ENCODE data around the gene PARVG. TPM values are rescaled to one million over a fixed set of nuclear protein-coding genes. Genes with fewer than 3 reads are reported as not detected.

Gene PARVG
- total and polyA plus RNA-seq, 2 experiments from 2014 or later = 0.33 TPM; not detected in 1

DNA sequence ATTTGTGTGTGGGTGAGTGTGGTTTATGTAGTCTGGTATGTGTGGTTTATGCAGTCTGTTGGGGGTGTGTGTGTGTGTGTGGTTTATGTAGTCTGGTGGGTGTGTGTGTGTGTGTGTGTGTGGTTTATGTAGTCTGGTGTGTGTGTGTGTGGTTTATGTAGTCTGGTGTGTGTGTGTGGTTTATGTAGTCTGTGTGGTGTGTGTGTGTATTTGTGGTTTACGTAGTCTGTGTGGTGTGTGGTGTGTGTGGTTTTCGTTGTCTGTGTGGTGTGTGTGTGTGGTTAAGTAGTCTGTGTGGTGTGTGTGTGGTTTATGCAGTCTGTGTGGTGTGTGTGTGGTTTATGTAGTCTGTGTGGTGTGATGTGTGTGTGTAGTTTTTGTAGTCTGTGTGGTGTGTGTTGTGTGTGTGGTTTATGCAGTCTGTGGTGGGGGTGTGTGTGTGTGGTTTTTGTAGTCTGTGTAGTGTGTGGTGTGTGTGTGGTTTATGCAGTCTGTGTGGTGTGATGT is 26.2 kb upstream of the PARVG start:
- Histone ChIP-seq H3K4me1 (ENCODE audit: low read depth) (no peaks in the 10 kb centered on the region), H3K4me3 (no peak overlapping the region), H3K9me3 (ENCODE audit: low read depth) (no peaks in the 10 kb centered on the region), H3K36me3 (no peaks in the 10 kb centered on the region), H3K27ac (no peak overlapping the region), H3K27me3 (no peaks in the 10 kb centered on the region)
- TF ChIP-seq, protein P1, sequence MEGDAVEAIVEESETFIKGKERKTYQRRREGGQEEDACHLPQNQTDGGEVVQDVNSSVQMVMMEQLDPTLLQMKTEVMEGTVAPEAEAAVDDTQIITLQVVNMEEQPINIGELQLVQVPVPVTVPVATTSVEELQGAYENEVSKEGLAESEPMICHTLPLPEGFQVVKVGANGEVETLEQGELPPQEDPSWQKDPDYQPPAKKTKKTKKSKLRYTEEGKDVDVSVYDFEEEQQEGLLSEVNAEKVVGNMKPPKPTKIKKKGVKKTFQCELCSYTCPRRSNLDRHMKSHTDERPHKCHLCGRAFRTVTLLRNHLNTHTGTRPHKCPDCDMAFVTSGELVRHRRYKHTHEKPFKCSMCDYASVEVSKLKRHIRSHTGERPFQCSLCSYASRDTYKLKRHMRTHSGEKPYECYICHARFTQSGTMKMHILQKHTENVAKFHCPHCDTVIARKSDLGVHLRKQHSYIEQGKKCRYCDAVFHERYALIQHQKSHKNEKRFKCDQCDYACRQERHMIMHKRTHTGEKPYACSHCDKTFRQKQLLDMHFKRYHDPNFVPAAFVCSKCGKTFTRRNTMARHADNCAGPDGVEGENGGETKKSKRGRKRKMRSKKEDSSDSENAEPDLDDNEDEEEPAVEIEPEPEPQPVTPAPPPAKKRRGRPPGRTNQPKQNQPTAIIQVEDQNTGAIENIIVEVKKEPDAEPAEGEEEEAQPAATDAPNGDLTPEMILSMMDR (IDR thresholded peaks at IDR 0.05; ENCODE audit: low read depth, low read length) = no peak
- DNase-seq (ENCODE audit: low read depth in 1 of 2, low spot score in 1 of 2) = peak in 1 of 2 donors; percentile 47

DNA sequence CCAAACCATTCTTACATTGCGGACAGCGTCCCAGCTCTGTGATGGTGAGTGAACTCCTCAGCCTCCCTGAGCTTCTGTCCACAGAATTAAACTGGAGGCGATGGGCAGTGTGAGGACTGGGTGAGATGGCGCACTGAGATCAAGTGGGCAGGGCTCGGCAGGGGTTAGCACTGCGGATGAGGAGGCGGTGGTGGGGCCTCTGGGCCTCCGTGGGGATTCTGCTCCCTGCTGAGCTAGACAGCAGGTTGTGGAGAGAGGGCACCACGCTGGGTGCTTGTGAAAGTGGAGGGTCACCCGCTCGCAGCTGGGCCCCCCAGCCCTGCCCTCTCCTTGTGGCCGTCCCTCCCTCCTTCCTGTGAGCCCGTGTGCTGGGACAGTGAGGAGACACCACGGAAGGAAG is 25.6 kb upstream of the PARVG start:
- H3K4me3 ChIP-seq = no peak overlapping the region
- no peak overlapping the region for H3K27ac ChIP-seq
- DNase-seq (ENCODE audit: low read depth in 1 of 2, low spot score in 1 of 2) = no peak
- TF ChIP-seq, protein P1 (IDR thresholded peaks at IDR 0.05; ENCODE audit: low read depth, low read length) = no peak
- no peaks in the 10 kb centered on the region for H3K4me1 ChIP-seq (ENCODE audit: low read depth)
- H3K27me3 ChIP-seq = no peaks in the 10 kb centered on the region
- H3K9me3 ChIP-seq (ENCODE audit: low read depth) = no peaks in the 10 kb centered on the region
- H3K36me3 ChIP-seq = no peaks in the 10 kb centered on the region

DNA sequence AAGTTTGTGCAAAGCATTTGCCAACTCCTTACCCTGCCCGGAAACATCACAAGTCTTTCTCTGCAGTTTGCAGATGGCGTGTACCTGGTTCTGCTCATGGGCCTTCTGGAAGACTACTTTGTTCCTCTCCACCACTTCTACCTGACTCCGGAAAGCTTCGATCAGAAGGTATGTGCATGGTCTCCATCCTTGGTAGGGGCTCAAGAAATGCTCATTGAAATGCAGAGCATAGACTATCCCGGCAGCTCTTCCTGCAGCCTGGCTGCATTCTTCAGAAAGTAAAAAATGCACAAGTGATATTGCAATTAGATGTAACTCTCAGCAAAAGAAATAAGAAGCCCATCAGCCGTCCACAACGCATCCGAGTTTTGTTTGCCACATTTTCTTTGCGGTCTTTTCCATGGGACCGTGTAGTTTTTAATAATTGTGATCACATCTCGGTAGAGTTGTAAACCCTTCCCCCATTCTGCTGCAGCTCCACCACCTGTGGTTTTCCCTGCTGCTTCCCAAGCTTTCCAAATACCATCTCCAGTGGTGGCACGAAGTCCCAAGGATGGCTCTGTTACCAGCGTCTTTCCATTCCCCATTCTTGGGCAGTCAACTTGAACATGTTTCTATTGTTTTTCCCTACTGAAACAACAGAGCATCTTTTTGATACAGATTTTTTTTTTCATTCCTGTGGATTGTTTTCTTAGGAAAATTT is 22.7 kb upstream of the PARVG start:
- Histone ChIP-seq H3K36me3 (no peaks in the 10 kb centered on the region), H3K4me3 (no peak overlapping the region), H3K9me3 (ENCODE audit: low read depth) (no peaks in the 10 kb centered on the region), H3K4me1 (ENCODE audit: low read depth) (no peaks in the 10 kb centered on the region), H3K27ac (no peak overlapping the region), H3K27me3 (no peaks in the 10 kb centered on the region)
- no peak for DNase-seq (ENCODE audit: low read depth in 1 of 2, low spot score in 1 of 2)
- TF ChIP-seq, protein P1 (IDR thresholded peaks at IDR 0.05; ENCODE audit: low read depth, low read length) = no peak

- H3K36me3 ChIP-seq = no peaks in the 10 kb centered on the region
- no peak for DNase-seq (ENCODE audit: low read depth in 1 of 2, low spot score in 1 of 2)
- TF ChIP-seq, protein P1 (IDR thresholded peaks at IDR 0.05; ENCODE audit: low read depth, low read length) = no peak
- no peaks in the 10 kb centered on the region for H3K4me1 ChIP-seq (ENCODE audit: low read depth)
- no peaks in the 10 kb centered on the region for H3K9me3 ChIP-seq (ENCODE audit: low read depth)
- H3K4me3 ChIP-seq = no peak overlapping the region
- no peaks in the 10 kb centered on the region for H3K27me3 ChIP-seq
- no peak overlapping the region for H3K27ac ChIP-seq
These were observed 21.9 kb upstream of the PARVG start for GRCh38 chr22:44158816-44159215.

DNA sequence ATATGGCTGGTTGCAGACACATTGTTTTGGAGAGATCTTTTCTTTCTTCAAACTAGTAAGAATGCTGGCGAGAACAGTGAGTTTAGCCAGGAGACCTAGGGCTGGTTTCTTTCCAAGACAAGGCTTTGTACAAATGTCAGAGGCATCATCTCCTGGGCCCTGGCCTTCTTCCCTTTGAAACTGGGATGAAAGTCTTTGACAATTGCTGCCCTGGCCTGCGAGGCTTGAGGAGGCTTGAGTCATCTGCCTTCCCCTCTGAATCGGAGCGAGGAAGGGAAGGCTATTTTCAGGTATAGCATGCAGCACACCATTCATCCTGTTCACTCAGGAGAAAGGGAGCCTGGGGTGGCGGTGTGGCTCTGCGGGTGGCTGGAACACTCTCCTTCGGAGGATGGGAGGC is 21.5 kb upstream of the PARVG start:
- Histone ChIP-seq H3K4me1 (ENCODE audit: low read depth) (no peaks in the 10 kb centered on the region), H3K27ac (no peak overlapping the region), H3K27me3 (no peaks in the 10 kb centered on the region), H3K36me3 (no peaks in the 10 kb centered on the region), H3K9me3 (ENCODE audit: low read depth) (no peaks in the 10 kb centered on the region), H3K4me3 (no peak overlapping the region)
- TF ChIP-seq, protein P1 (IDR thresholded peaks at IDR 0.05; ENCODE audit: low read depth, low read length) = no peak
- DNase-seq (ENCODE audit: low read depth in 1 of 2, low spot score in 1 of 2) = peak in 1 of 2 donors; percentile 44
